Stimulated activated CD4-positive, alpha-beta T cell treated with anti-CD3 and anti-CD28 coated beads, Interleukin-12 subunit alpha, Interleukin-12 subunit beta, amount 100 ng/mL, for 24 hours (primary cell): ENCODE results near the gene RETREG2.

Source experiments
- DNase-seq, 2 experiments: peaks; one replicate each; pipeline ENCODE4 v3.0.0-alpha.2; 2020; ENCODE audit warnings: low read depth in 2 of 2

Gene RETREG2

DNA sequence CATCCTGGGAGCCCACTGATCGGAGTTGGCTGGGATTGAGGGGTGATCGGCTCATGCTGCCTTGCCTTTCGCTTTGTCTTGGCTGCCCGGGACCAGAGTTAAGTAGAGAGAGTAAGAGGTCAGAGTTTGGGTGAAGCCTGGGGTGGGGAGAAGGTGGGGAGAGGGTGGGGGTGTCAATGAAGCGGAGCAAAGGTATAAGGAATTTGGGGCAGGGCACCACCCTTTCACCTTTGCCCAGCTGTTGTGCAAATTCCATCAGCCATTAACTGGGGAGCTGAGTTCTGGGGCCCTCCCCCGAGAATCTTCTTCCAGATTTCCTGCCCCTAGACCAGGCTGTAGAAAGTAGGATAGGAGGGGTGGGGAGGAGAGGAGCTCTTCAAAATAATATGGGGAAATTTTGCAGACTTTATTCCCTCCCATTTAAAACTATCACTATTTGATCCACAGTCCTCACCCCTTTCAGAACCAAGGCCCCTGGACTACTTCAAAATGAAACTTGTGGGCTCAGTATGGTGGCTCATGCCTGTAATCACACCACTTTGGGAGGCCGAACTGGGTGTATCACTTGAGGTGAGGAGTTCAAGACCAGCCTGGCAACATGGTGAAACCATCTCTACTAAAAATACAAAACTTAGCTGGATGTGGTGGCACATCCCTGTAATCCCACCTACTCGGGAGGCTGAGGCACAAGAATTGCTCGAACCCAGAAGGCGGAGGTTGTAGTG is 8.0 kb upstream of the RETREG2 start, which contains the start of gene SLC23A3:
Gene SLC23A3 (minus strand): TSS at position 100 of the 725 bp plus-strand sequence. CDS start 45 bp downstream, at position 55.
- DNase-seq: no peak

DNA sequence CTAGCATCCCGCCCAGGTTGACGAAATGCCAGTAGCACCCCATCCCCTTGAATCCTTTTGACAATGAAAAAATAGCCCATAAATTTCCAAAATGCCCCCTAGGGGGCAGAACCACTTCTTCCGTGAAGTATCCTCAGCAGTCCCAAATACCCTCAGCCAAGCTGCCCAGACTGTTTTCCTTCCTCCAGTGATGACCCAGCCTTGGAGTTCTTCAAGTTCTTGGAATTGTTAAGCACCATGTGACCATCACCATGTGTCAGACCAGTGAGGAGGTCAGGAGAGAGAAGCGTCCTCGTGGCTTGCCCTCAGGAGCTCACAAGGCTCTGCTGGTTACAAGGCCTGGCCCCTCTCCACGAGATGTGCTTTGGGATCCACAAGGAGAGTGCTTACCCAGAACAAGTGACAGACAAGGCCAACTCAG is 6.8 kb upstream of the RETREG2 start:
- no peak for DNase-seq

DNA sequence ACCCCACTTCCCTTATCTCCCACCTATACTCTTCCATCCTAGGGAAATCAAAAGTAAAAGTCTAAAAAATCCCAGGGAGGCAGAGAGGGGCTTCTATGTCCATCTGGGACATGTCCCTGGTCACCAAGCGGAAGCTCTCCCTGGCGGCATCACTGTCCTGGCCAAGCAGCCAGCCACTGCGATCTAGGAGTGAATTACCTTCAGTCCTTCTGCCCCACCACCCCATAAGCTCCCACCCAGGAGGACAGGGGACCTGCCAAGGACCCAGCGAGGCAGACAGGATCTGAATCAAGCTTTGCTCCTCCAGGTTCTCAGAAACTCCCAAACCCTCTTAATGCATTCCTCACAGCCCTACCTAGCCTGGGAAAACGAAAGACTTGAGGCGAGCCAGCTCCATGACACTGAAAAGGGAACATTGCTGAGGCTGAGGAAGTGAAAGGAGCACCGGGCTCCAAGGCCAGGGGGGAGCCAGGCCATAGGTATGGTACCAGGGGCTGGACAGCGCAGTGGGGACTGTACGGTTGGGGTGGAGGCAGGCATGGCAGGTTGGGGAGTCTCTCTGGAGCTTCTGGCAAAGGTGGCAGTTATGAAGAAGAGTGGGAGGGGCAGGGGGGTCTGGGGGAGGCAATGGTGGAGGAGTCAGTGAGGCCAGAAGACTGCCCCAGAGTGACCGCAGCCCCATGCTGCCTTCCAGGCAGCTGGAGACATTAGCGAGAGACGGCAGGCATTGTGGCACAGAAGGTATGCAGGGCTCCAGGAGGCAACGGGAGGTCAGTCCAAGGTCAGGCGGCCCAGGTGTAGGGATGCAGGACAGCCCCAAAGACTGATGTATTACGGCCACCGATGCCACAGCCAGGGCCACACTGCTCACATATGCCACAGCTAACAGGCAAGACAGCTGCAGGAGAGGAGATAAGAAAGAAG is 5.6 kb upstream of the RETREG2 start:
- DNase-seq: no peak

DNA sequence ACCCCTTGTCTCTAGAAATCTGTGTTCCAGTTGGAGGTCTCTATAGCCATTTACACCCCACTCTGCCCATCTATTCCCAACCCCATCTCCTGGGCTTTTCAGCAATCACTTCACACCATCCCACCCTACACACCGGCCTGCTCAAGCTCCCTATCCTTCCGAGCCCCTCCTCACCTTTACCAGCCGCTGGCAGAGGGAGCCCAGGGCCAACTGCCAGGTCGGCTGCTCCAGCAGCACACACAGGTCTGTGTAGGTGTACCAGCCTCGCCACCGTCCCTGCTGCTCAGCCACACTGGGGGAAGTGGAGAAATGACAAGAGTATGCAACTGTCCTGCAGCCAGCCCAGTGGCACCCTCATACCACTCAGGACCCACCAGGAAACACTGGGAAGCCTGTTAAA is 4.9 kb upstream of the RETREG2 start:
- no peak for DNase-seq

DNA sequence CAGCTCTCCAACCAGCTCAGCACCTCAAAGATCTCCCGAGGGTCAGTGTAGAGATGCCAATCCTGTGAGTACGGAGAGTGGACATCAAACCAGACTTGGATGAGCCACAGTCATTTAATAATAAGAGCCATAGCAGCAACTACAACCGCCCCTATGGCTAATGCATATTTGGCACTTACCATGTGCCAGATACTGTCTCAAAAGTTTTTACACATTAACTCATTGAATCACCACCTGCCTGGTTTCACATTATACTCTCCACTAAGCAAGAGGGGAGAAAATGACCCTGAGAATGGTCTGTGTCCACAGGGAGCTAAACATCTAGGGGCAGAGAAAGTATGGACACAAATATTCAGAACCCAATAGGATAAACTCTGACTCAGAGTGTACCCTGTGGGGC is 3.9 kb upstream of the RETREG2 start:
- DNase-seq: no peak

DNA sequence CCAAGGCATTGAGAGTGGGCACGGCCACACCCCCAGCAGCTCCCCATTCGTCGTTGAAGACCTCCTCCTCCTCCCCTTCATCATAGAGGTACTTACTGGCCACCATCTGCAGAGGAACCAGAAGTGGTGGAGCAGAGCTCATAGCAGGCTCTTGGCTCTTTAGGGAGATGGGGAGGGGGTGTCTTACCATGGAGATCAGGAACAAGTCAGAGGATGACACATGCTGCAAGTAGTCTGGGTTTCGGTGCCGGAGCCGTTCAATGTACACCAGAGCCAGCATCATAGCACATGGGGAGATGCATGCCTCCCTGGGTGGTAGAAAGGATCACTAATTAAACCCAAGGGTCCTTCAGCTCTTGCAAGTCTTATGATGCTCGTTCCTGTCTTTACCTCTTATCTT is 3.3 kb upstream of the RETREG2 start:
- DNase-seq: no peak

DNA sequence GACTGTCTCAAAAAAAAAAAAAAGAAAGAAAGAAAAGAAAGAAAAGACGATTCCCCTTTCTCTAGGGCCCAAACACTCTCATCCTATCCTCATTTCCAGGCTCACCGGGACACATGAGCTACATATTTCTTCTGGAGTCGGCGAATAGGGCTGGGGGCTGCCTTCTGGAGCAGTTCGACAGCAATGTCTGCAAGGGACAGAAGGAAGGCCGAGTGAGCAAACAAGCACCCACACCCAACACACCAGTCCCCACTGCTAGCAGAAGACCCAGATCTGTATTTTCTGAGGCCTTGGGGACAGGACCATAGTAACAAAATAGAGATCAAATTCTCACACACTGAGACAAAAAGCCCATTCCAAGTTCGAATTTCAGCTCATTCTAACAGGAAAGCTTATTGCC is 2.6 kb upstream of the RETREG2 start:
- no peak for DNase-seq

DNA sequence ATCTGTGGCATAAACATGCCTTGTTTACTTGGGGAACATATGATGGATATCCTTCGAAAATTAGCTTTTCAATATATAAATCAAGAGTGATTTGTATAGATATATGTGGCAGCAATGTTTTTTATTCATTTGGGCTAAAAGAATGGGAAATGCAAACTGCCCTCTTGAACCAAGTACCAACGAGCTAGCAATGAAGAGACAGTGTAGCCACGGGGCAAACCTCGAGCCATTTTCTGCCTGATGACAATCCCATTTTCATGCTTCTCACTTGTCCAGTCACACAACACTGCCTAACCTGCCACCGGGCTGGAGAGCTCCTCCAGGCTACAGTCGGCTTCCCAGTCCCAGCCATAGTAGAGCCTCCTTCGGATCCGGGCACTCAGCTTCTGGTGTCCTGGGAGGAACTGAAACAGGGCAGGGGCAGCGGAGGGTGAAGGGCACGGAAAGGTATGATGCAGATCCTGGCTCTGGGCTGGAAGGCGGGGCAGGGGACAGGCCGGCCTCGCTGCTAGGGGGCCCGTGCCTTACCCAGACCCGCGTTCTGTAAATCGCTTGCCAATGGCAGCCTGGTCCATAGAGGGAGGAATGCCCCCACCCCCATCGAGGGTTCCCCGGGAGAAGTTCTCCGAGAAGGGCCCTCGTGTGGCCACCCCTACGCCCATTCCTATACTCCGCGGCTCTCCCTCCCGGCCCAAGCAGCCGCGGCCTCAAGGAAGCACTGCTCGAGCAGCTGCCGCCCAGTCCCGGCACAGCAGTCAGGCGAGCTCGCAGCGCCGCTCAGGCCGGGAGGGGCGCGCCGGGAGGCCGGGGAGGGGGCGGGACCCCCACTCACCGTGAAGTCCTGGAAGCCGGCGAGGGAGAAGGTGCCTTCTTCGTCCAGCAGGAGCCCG is 1.9 kb upstream of the RETREG2 start:
- peak; percentile 12 to 29 for DNase-seq

DNA sequence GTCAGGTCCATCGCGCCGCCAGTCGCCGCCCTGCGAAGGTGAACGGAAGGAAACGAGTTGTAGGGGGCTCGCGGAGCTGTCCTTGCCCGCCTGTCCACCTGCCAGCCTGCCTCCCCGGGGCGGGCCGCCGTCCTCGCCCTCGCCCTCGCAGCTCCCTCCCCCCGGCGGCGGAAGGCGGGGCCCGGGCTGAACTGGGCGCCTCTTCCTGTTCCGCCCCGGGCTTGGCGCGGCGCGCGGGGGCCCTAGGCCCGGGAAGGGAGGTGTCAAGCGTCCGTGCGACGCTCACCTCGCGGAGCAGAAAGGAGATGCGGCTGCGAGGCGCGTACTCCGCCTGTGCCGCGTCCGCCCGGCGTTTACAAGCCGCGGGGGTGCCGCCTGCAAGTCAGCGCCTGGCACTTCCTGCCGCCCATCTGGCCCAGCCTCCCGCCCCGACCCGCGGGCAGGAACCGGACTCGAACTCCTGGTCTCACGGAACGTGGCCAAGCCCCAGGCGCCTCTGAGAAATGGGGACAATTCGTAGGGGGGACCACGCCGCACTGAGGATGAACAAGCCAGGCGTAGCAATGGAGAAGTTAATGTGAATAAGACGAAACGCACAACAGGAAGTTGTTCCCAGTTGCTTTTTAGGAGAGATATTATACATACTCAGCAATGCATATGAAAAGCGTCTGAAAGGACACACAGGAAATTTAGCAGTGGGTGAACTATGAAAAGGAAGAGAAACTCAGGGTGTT is 1.1 kb upstream of the RETREG2 start, which contains the start of gene CNPPD1:
Gene CNPPD1 (minus strand): TSS at position 108 of the 734 bp plus-strand sequence. CDS start 97 bp downstream, at position 11.
- peak; percentile 71 to 79 for DNase-seq

DNA sequence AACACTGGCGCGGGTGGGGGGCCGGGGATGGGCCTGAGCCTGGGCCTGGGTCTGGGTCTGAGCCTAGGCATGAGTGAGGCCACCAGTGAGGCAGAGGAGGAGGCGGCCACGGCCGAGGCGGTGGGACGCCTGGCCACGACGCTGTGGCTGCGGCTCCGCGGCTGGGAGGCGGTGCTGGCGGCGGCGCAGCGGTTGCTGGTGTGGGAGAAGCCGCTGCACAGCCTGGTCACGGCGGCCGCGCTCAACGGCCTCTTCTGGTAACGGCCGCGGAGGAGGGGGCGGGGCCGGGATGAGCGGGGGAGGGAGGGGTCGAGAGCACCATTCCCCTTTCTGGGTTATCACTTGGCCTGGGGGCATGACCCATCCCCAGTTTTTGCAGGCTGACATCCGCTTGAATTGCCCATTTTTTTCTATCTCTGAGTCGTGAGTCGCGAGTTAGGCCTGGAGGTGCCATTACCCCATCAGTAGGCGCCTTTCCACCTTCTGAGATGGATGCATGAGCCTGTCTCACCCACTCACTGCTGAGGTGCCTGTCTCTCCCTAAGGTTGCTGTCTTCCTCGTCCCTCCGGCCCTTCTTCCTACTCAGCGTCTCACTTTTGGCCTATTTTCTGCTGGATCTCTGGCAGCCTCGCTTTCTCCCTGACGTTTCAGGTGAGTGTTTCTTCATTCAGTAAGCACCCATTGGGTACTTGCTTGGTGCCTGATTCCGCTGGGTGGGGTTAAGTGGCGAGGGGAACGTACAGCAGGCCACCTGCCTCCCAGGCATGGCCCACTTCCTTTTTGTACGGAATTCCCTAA is 501 bp downstream of the RETREG2 start:
- peak in 1 of 2 experiments; percentile 30 for DNase-seq

DNA sequence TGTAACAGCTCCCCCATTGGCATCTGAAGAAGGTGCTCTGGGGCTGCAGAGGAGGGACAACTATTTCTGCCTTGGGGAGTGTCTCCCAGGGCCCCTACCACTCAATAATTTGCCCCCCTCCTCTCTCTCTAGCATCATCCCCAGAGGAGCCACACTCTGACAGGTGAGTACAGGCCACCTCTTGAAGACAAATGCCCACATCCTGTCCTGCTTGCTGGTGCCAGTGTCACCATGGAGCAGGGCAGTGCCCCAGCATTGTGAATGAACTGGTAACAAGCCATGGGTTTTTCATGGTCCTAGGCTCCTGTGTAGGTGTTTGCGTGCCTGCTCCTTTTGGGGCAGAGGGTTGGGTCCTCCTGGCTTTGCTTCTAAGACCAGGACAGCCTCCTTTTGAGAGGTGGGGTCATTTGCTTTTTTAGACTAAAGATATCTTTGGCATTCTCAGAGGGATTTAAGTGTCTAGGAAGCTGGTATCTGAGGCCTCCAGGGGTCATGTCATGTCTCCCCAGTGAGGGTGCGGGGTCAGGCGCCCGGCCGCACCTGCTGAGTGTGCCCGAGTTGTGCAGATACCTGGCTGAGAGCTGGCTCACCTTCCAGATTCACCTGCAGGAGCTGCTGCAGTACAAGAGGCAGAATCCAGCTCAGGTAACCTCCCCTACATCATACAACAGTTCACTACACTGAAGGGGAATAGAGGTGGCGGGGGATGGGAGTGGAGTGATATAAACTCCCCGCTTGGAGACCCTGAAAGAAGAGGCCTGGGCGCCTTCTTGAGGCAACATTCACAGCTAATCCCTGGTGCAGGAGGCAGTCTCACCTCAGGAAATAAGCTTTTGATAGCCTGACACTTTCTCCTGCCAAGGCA is 1.8 kb downstream of the RETREG2 start:
- DNase-seq: no peak

DNA sequence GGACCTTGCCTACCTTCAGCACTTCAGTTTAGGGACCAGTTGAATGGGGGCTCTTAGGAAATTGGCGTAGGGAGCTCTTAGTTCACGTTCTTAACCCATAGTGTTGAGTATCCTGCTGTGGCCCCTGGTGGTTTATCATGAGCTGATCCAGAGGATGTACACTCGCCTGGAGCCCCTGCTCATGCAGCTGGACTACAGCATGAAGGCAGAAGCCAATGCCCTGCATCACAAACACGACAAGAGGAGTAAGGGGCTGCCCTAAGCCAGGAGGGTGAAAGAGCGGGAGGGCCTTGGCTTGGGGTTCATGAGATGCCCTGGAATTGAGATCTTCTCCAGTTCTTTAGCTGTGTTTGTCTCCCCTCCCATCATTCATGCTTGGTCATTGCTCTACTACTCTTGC is 2.9 kb downstream of the RETREG2 start:
- no peak for DNase-seq

DNA sequence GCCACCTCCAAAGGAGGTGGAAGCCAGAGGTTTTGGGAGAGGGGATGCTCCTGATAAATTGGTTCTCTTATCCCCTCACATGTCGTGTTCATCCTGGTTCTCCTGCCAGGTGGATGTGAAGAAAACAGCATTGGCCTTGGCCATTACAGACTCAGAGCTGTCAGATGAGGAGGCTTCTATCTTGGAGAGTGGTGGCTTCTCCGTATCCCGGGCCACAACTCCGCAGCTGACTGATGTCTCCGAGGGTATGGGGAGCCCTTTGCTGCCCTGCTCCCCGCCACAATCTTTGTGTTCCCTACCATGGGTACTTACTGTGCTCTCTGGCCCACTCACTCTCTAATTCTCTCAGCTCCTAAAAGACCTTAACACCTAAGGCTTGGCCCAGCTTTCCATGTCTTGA is 3.5 kb downstream of the RETREG2 start:
- no peak for DNase-seq

DNA sequence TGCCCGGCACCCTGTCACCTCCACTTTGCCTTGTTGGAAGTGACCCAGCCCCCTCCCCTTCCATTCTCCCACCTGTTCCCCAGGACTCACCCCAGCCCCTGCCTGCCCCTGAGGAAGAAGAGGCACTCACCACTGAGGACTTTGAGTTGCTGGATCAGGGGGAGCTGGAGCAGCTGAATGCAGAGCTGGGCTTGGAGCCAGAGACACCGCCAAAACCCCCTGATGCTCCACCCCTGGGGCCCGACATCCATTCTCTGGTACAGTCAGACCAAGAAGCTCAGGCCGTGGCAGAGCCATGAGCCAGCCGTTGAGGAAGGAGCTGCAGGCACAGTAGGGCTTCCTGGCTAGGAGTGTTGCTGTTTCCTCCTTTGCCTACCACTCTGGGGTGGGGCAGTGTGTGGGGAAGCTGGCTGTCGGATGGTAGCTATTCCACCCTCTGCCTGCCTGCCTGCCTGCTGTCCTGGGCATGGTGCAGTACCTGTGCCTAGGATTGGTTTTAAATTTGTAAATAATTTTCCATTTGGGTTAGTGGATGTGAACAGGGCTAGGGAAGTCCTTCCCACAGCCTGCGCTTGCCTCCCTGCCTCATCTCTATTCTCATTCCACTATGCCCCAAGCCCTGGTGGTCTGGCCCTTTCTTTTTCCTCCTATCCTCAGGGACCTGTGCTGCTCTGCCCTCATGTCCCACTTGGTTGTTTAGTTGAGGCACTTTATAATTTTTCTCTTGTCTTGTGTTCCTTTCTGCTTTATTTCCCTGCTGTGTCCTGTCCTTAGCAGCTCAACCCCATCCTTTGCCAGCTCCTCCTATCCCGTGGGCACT is 4.5 kb downstream of the RETREG2 start:
- no peak for DNase-seq

DNA sequence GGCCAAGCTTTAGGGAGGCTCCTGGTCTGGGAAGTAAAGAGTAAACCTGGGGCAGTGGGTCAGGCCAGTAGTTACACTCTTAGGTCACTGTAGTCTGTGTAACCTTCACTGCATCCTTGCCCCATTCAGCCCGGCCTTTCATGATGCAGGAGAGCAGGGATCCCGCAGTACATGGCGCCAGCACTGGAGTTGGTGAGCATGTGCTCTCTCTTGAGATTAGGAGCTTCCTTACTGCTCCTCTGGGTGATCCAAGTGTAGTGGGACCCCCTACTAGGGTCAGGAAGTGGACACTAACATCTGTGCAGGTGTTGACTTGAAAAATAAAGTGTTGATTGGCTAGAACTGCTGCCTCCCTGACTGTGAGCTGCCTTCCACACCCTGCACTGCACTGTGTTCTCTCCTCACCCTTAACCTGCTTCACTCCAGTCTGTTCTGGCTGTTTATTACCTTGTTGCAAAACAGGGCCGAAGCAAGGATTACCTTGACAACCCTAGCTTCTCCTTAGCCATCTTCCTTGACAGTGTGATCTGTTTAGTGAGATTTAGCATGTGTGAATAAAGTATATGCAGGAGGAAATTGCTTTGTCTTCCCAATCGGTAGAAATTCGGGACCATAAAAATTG is 5.2 kb downstream of the RETREG2 start:
- DNase-seq: no peak

DNA sequence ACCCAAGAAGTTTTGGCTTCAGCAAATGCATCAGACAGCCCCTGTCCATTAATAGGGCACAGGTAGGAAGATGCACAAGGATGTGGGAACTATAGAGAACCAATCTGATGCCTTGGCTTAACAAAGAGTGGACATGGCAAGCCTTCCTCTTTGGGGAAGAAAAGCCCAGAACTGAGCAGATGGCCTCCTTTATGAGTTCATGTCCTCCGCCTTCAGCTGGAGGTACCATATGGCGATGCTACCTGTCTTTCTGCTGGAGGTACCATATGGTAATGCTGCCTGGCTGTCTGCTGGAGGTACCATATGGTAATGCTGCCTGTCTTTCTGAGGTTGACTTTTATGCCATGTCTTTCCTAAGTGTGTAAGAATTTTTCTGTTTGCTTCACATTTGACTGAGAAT is 6.0 kb downstream of the RETREG2 start:
- no peak for DNase-seq

DNA sequence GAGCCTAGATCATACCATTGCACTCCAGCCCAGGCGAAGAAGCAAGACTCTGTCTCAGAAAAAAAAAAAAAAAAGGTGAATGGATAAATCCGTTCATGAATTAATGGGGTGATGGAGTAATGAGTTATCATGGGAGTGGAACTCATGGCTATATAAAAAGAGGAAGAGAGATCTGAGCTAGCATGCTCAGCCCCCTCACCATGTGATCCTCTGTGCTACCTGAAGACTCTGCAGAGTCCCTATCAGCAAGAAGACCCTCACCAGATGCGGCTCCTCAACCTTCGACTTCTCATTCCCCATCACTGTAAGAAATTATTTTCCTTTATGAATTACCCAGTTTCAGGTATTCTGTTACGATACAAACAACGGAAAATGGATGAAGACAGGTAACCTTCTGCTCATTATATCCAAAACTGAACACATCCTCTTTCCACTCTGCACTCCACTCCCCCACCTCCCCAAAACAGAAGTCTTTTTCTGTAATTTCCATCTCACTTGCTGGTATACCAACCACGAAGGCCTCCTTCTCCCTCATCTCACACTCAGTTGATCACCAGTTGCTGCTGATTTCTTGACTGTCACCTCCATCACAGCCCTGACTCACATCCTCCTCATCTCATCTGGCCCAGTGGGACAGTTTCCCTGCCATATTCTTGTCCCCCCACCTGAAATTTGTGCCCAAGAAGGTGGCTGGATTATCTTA is 8.8 kb downstream of the RETREG2 start:
- DNase-seq: no peak
